Stimulated activated CD8-positive, alpha-beta memory T cell treated with anti-CD3 and anti-CD28 coated beads, Interleukin-2, amount 100 ng/mL, for 48 hours (primary cell): ENCODE data around the gene NAPB.
A peak's percentile ranks its signal among the peaks of the same experiment; 100 is the strongest.
"Not testable (repeated sequence)": the region's sequence is repeated elsewhere in the genome, so short reads cannot be mapped to it uniquely, and the experiment has no call there.

Experiments used
- DNase-seq, 2 donors: peaks; one replicate each; pipeline ENCODE4 v3.0.0-alpha.2; 2020; ENCODE audit warnings: low read depth in 2 of 2

The NAPB gene

GRCh38 chr20:23367770-23368169 lies 53.5 kb downstream of the NAPB start:
- no peak for DNase-seq

GRCh38 chr20:23366384-23366783 lies 54.9 kb downstream of the NAPB start:
- DNase-seq = no peak

- no peak for DNase-seq
These were observed 55.7 kb downstream of the NAPB start for GRCh38 chr20:23365390-23366165.

GRCh38 chr20:23363257-23363649 lies 58.0 kb downstream of the NAPB start:
- DNase-seq = no peak

GRCh38 chr20:23362392-23363256 lies 58.7 kb downstream of the NAPB start:
- no peak for DNase-seq

GRCh38 chr20:23361476-23362391 lies 59.6 kb downstream of the NAPB start, which contains the start of gene GZF1:
Gene GZF1 (plus strand): TSS chr20:23362182. CDS start chr20:23364384, 2,202 bp downstream.
- peak; percentile 97 to 98 for DNase-seq

- DNase-seq = no peak
These were observed 60.2 kb downstream of the NAPB start for GRCh38 chr20:23361119-23361475.

GRCh38 chr20:23360531-23360930 lies 60.8 kb downstream of the NAPB start:
- no peak for DNase-seq

- no peak for DNase-seq
These were observed 62.2 kb downstream of the NAPB start for GRCh38 chr20:23358923-23359593.

GRCh38 chr20:23358563-23358906 lies 62.8 kb downstream of the NAPB start:
- DNase-seq = no peak

- DNase-seq = peak; percentile 99 to 100
These were observed 63.3 kb downstream of the NAPB start for GRCh38 chr20:23357767-23358562.

- DNase-seq = no peak
These were observed 65.1 kb downstream of the NAPB start for GRCh38 chr20:23356203-23356602.

- DNase-seq = peak; percentile 36
These were observed 70.1 kb downstream of the NAPB start for GRCh38 chr20:23350904-23351838.

GRCh38 chr20:23350196-23350903 lies 70.9 kb downstream of the NAPB start, which contains the start of gene NXT1:
Gene NXT1 (plus strand): TSS chr20:23350791. CDS start chr20:23354042, 3,251 bp downstream.
- DNase-seq = peak; percentile 92 to 93

- DNase-seq = peak; percentile 56 to 61
These were observed 71.7 kb downstream of the NAPB start for GRCh38 chr20:23349338-23350195.

- DNase-seq = not testable (repeated sequence)
These were observed 72.8 kb downstream of the NAPB start for GRCh38 chr20:23348510-23348909.

GRCh38 chr20:23347791-23348190 lies 73.5 kb downstream of the NAPB start:
- no peak for DNase-seq

GRCh38 chr20:23346002-23346401 lies 75.3 kb downstream of the NAPB start:
- no peak for DNase-seq
